Daoy (cell line): ENCODE measurements around the gene NUBPL. TPM values are rescaled to one million over a fixed set of nuclear protein-coding genes. Genes with fewer than 3 reads are reported as not detected.
"Not testable (repeated sequence)": the region's sequence is repeated elsewhere in the genome, so short reads cannot be mapped to it uniquely, and the experiment has no call there.

Experiments used
- DNase-seq: peaks from one replicate; pipeline ENCODE4 v3.0.0-alpha.2; 2015; ENCODE audit warnings: low read depth
- total RNA-seq: library from RNA; depleted of rRNA; stranded (reverse); fragments of >200 nt; shearing (Covaris generic); gene quantifications from 2 replicates; pipeline ENCODE4 v1.2.3, GENCODE V29; 2014

NUBPL gene
- total RNA-seq, 1 experiment from 2014 or later: 13.7 TPM

- no peak for DNase-seq
Observed at GRCh38 chr14:31677052-31677451, 115.8 kb downstream of the NUBPL start.

- no peak for DNase-seq
Observed at GRCh38 chr14:31677630-31678029, 116.4 kb downstream of the NUBPL start.

DNA sequence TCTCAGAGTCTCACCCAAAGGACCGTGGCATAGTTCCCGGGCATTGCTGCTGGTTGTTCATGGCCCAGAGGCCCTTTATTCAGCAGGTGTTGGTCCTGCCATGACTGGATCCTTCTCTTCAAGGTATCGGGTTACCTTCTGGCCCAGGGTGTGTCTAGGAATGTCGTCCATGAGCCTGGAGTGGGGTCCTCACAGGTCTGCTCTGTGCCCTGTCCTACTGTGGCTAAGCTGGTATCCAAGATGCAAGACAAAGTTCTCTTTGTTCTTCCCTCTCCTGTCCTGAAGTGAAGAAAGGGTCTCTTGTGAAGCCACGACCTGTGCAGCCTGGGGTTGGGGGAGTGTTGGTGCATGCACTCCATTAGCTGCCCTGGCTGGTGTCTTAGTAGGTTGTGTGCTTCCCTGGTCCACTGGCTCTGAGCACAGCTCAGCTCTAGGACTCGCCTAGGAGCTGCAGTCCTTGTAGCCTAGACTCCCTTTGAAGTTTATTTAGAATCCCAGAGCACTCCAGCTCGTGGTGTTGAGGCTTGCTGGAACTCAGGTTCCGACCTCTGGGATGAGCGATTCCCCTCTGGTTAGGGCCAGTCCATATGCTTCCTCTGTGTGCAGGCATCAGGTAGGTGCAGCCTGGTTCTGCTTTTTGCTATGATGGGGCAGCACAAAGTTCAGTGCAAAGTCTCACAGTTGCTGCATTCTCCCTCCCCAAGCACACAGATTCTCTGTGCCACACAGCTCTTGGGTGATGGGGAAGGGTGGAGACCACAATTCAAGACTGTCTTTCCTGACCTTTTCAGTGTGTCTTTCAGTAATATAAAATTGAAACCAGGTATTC, 117.4 kb downstream of the NUBPL start:
- no peak for DNase-seq

DNA sequence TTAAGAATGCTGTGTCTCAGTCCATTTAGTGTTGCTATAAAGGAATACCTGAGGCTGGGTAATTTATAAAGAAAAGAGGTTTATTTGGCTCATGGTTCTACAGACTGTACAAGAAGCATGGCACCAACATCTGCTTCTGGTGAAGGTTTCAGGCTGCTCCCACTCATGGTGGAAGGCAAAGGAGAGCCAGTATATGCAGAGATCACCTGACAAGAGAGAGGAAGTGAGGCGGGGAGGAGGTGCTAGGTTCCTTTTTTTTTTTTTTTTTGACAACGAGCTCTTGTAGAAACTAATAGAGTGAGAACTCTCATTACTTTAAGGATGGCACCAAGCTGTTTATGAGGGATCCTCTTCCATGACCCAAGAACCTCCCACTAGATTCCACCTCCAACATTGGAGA, 121.6 kb downstream of the NUBPL start:
- no peak for DNase-seq

DNA sequence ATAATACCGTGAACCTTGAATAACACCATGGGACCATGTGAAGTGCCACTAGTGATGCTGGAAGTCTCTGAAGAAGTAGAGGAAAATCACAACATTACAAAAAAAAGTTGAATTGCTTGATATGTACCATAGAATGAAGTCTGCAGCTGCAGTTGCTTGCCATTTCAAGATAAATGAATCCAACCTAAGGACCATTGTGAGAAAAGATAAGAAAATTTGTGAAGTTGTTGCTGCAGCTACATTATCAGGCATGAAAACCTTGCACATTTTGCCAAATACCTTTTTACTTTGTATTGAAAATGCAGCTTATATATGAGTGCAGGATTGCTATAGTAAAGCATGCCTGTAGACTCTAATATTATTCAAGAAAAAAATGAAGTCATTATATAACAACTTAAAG, 126.5 kb downstream of the NUBPL start:
- no peak for DNase-seq

DNA sequence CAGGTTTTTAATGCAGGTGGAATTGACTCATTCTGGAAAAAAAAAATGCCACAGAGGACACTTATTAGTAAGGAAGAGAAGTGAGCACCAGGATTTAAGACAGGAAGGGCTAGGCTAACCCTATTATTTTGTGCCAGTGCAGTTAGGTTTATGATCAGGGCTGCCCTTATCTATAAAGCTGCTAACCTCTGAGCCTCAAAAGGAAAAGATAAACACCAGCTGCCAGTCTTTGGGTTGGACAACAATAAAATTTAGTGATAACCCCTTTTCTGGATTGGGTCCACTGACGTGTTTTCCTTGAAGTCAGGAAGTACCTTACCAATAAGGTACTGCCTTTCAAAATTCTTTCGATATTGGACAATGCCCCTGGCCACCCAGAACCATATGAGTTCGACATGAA, 128.9 kb downstream of the NUBPL start:
- no peak for DNase-seq

DNA sequence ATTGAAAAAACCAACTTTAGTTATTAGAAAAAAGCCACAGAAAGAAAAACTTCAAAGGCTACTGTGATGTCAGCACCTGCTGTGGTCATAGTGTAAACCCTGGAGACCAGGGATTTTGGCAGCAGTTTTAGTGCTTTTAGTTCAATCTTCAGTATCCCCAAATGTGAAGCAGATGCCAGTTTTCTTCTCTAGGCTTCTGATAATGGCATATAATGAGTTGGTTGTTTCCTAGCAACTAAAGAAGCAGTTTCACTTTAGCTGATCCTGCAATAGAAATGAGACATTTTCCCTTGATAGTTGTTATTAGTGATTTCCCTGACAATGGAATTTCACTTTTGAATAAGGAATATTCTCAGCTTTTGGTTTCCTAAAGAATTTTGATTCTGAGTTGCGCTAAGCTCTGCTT, 131.2 kb downstream of the NUBPL start:
- DNase-seq: no peak

GRCh38 chr14:31696378-31696777, 135.2 kb downstream of the NUBPL start:
- no peak for DNase-seq

- DNase-seq: no peak
Observed at GRCh38 chr14:31699809-31700208, 138.6 kb downstream of the NUBPL start.

GRCh38 chr14:31700282-31701074, 139.3 kb downstream of the NUBPL start:
- DNase-seq: no peak

DNA sequence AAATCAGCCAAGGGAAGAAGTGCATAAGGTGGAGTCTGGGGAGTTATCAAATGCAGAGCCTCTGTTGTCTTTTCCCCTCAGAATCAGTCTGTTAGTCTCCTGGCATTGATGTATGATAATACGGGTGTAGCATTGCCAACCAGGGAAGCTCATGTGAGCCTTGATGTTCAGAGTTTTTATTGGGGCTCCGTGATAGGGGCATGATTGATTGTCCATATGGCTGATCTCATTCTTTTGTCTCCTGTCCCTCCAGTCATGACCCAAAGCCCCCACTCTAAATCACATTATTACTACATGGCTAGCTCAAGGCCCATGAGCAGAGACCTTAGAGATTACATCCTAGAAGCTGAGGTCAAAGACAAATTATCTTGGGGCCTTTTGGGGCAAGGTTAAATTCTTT, 140.9 kb downstream of the NUBPL start:
- no peak for DNase-seq

- DNase-seq: no peak
Observed at GRCh38 chr14:31703056-31703455, 141.9 kb downstream of the NUBPL start.

GRCh38 chr14:31705731-31706130, 144.5 kb downstream of the NUBPL start:
- no peak for DNase-seq

GRCh38 chr14:31708661-31709060, 147.5 kb downstream of the NUBPL start:
- DNase-seq: not testable (repeated sequence)

DNA sequence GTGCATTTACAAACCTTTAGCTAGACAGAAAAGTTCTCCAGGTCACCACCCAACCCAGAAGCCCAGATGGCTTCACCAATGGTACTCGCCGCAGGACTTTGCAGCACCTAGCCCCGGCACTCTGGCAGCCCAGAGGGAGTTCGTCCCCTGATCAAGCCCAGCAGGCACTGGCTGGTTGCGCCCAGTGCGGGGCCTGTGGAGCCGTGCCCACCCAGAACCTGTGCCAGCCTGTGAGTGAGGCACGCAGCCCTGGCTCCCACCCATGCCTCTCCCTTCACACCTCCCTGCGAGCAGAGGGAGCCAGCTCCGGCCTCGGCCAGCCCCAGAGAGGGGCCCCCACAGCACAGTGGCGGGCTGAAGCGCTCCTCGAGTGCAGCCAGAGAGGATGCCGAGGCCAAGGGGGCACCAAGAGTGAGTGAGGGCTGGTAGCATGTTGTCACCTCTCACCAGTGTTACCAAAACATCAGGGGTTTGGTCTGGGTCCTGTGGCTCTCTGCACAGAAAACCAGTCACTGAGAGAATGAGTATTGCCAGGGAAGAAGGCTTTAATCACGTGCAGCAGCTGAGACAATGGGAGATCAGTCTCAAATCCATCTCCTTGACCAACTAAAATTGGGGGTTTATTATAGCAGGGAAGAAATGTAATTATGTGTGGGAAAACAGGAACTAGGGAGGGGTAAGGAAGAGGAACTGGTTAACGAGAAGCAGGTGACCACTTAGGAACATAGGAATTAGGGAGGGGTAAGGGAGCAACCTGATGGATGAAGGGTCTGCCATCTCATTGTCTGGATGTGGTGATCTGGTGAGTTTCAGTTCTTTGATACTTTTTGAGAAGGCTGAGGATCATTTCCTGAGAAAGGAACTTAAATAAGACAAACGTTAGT, 151.3 kb downstream of the NUBPL start:
- no peak for DNase-seq

DNA sequence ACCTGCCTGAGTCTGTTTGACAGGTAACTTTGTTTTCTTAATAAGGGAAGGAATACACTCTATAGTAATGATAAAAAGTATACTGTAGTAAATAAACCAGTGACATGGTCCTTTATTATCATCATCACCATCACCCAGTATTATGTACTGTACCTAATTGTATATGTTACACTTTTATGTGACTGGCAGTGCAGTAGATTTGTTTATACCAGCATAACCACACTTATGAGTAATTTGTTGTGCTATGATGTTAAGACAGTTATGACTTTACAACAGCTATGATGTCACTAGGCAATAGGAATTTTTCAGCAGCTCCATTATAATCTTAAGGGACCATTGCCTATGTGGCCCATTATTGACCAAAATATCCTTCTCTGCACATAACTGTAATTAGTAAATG, 155.0 kb downstream of the NUBPL start:
- no peak for DNase-seq

DNA sequence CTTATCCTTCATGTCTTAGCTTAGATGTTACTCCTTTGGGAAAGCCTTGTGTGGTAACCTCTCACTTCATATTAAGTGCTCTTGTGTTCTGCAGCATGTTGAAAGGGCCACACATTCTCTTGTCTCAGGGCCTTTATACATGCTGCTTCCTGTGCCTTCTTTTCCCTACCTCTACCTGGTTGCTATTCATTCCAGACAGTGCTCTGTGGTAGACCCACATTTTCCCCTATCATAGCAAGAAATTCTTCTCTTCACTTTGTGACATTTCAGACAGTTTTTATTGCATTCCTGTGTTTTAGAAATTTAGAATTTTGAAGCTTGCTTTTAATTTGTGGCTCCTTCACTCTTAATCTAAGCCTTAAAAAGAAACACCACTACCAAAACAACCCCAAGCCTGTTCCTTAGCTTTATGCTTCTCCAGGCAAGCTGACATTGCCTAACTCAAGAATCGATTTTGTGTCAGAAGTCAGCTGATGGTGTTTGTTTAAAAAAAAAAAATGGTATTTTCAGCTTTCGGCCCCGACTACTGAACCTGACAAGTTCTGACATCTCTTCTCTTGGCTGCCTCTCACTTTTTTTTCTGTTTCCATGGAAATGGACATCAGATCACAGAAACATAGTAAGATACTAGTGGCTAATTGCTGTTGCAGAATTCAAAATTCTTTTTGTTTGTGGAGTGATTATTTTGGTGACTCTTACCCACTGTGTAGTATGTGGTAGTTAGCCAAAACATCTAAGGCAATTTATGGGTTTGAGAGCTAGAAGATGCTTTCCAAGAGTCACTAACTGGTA, 156.3 kb downstream of the NUBPL start:
- DNase-seq: no peak

DNA sequence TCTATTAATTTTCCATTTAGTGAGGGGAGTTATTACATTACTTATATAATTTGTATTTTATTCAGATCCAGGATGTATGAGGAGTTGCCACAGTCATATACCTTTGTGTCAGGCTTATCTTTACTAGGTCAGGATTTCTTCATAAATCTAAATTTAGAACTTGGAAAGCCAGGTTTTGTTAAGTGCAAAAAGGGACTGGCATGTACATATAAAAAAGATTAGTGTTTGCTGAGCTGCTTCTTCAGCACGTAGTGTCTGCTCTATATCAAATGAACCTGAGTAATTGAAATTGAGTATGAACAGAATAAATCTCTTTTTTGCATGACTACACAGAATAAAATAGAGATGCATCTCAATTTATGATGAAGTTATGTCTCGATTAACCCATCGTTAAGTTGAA, 157.4 kb downstream of the NUBPL start:
- DNase-seq: no peak

DNA sequence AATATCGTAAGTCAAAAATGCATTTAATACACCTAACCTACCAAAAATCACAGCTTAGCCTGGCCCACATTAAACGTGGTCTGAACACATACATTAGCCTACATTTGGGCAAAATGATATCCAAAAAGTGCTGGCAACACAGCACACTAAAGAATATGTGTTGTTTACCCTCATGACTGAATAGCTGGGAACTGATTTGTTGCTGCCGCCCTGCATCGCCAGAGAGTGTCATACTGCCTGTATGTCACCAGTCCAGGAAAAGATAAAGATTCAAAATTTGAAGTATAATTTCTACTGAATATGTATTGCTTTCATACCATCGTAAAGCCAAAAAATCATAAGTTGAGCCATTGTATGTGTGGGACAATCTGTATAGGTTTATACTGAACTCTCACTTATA, 157.8 kb downstream of the NUBPL start:
- DNase-seq: no peak

- DNase-seq: no peak
Observed at GRCh38 chr14:31726337-31726736, 165.1 kb downstream of the NUBPL start.

DNA sequence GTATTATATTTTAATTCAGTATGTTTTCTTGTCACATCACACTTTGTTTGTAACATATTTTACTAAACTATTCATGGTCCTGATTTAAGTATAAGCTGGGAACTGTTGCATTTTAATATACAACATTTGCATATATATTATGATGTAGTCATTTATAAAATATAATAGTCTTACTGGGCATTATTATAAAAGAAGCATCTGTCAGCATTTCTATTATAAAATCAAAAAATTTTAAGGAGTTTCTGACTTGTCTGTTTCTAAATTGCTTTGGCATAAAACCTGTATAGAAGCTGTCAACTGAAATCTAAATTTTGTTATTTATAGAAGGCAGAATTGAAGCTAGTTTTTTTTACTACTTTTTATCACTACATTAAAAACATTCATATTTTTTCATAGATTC, 166.6 kb downstream of the NUBPL start:
- no peak for DNase-seq
